H1 (cell line): ENCODE data around the gene LTBP1. TPM values are rescaled to one million over a fixed set of nuclear protein-coding genes. Genes with fewer than 3 reads are reported as not detected.

ENCODE experiments used
- JUN ChIP-seq: IDR thresholded peaks from 2 replicates; pipeline ENCODE4 v1.6.1; 2011; ENCODE audit warnings: low read depth, mild to moderate bottlenecking, improper control_type of control experiment, low read length
- polyA plus RNA-seq, 7 experiments: library from polyadenylated mRNA; depleted of rRNA in 3 of 7; stranded (reverse) in 5 of 7; unstranded in 2 of 7; fragments of >200 nt in 5 of 7; fragments of 200-250 nt in 2 of 7; gene quantifications; 1 replicate in 5 of 7; 2 replicates in 1 of 7; 4 replicates in 1 of 7; pipeline versions ENCODE4 v1.2.1 to v1.2.3, GENCODE V29; 2011 to 2013; ENCODE audit warnings: missing spikeins in 2 of 7, mixed read lengths in 2 of 7
- total RNA-seq: library from RNA; stranded (reverse); fragmentation: NEBNext Ultra II Directional; extraction: Animal tissue kit (Norgen Biotek cat#: 25700); gene quantifications from 2 replicates; pipeline ENCODE4 v1.2.1, GENCODE V29; 2021

LTBP1 gene
- total and polyA plus RNA-seq, 2 of the 8 experiments (the other 6 are each of a cell fraction or from before 2014, with no cell fraction given): 15.4 to 24.7 TPM

DNA sequence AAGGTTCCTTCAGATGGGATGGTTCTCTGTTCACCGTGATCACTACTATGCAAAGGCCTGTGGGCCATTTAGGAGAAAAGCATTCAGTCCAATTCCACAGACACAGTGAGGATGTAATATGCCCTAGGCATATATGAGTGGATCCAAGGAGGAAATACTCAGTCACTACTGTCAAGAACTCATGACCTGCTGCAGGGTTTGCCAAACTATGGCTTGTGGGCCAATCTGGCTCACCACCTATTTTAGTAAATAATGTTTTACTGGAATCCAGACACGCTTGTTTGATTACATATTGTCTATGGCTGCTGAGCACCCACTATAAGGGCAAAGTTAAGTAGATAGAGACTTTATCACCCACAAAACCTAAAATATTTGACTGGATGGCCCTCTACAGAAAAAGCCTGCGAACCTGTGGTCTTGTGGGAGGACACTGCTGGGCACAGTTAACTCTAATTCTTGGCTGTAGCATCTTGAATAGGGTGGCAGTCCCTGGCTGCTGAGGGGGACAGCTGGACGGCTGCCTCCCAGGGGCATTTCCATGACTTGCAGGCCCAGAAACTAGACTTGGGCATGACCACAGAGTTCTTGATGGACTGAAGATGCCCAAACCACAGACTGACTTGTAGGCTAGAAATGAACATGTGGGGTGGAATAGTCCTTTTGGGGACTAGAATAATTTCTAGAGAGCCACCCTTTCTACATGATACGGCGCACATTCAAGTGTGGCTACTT lies 20.6 kb upstream of the LTBP1 start (continued):
- no peak for TF ChIP-seq JUN
